Peyer's patch (tissue), 4 donors: Measurements from ENCODE around the gene GLTPD2.

Source experiments
- POLR2A ChIP-seq, 2 donors: fragments of 450-650 bp; IDR thresholded peaks; one replicate each; pipeline ENCODE4 v1.5.1; 2017; ENCODE audit warnings: antibody characterized with exemption in 2 of 2, mild to moderate bottlenecking in 2 of 2, moderate library complexity in 2 of 2
- TF ChIP-seq, protein P1 (sequence below), 6 experiments: fragments of 450-650 bp in 4 of 6; fragments of 200-600 bp in 2 of 6; sonication (generic) in 1 of 6; IDR thresholded peaks; one replicate each; pipeline ENCODE4 v1.5.1; 2017 to 2019; ENCODE audit warnings: antibody characterized with exemption in 6 of 6, mild to moderate bottlenecking in 3 of 6, moderate library complexity in 1 of 6

- TF ChIP-seq, protein P1, sequence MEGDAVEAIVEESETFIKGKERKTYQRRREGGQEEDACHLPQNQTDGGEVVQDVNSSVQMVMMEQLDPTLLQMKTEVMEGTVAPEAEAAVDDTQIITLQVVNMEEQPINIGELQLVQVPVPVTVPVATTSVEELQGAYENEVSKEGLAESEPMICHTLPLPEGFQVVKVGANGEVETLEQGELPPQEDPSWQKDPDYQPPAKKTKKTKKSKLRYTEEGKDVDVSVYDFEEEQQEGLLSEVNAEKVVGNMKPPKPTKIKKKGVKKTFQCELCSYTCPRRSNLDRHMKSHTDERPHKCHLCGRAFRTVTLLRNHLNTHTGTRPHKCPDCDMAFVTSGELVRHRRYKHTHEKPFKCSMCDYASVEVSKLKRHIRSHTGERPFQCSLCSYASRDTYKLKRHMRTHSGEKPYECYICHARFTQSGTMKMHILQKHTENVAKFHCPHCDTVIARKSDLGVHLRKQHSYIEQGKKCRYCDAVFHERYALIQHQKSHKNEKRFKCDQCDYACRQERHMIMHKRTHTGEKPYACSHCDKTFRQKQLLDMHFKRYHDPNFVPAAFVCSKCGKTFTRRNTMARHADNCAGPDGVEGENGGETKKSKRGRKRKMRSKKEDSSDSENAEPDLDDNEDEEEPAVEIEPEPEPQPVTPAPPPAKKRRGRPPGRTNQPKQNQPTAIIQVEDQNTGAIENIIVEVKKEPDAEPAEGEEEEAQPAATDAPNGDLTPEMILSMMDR (IDR thresholded peaks at IDR 0.05) = no peak
- no peak for TF ChIP-seq POLR2A (IDR thresholded peaks at IDR 0.05)
These were observed 11.9 kb downstream of the GLTPD2 start for GRCh38 chr17:4800462-4801196.
